OCI-LY7 (cell line): Measurements from ENCODE around the gene ZNF581. TPM values are rescaled to one million over a fixed set of nuclear protein-coding genes. Genes with fewer than 3 reads are reported as not detected.

Experiments used
- BruUV-seq: library from RNA; stranded (reverse); fragments of 400-500 nt; replicated peaks from 2 replicates; lab custom pipeline; 2021; lab: Mats Ljungman, UMichigan
- CTCF ChIA-PET: fragments of 300-600 bp; sonication (Branson Sonifier 250); formaldehyde crosslinking; loops from one replicate; lab custom pipeline; 2022; ENCODE audit warnings: antibody characterized with exemption; ENCODE audit not compliant: unreplicated experiment; lab: Charles Lee
- POLR2A ChIA-PET: fragments of 300-600 bp; sonication (Branson Sonifier 250); formaldehyde crosslinking; loops from one replicate; lab custom pipeline; 2022; ENCODE audit warnings: antibody characterized with exemption; lab: Charles Lee
- DNase-seq: peaks from one replicate; pipeline ENCODE4 v3.0.0-alpha.2; 2015; ENCODE audit warnings: low spot score
- H2AFZ ChIP-seq: fragments of 200-600 bp; sonication (generic), shearing (Covaris generic); 2 replicates; pipeline ENCODE4 v1.6.1; 2014; ENCODE audit warnings: mild to moderate bottlenecking, antibody characterized with exemption, low read length, moderate library complexity
- H3K27ac ChIP-seq: fragments of 200-600 bp; sonication (generic); 2 replicates; pipeline ENCODE4 v1.5.1; 2014; ENCODE audit warnings: mixed run types, low read depth, mild to moderate bottlenecking, moderate library complexity, low read length, inconsistent platforms; ENCODE audit not compliant: poor library complexity, severe bottlenecking
- H3K36me3 ChIP-seq: fragments of 200-600 bp; sonication (generic); 2 replicates; pipeline ENCODE4 v1.6.1; 2014; ENCODE audit warnings: mild to moderate bottlenecking, antibody characterized with exemption, low read length, moderate library complexity, mixed read lengths; ENCODE audit not compliant: insufficient read depth
- H3K4me1 ChIP-seq: fragments of 200-600 bp; sonication (generic); 2 replicates; pipeline ENCODE4 v1.5.1; 2014; ENCODE audit warnings: mild to moderate bottlenecking, low read length; ENCODE audit not compliant: insufficient read depth, poor library complexity, severe bottlenecking
- H3K4me2 ChIP-seq: fragments of 200-600 bp; sonication (generic); 2 replicates; pipeline ENCODE4 v1.6.1; 2014; ENCODE audit warnings: mild to moderate bottlenecking, low read length
- H3K4me3 ChIP-seq: fragments of 200-600 bp; sonication (generic); 2 replicates; pipeline ENCODE4 v1.5.1; 2014; ENCODE audit warnings: mild to moderate bottlenecking, low read depth, low read length; ENCODE audit not compliant: poor library complexity, severe bottlenecking
- H3K79me2 ChIP-seq: fragments of 200-600 bp; sonication (generic); 2 replicates; pipeline ENCODE4 v1.6.1; 2016; ENCODE audit warnings: low read depth, mild to moderate bottlenecking, low read length, moderate library complexity, mixed read lengths; ENCODE audit not compliant: insufficient read depth
- H3K9me2 ChIP-seq: fragments of 200-600 bp; sonication (generic); 2 replicates; pipeline ENCODE4 v1.6.1; 2016; ENCODE audit warnings: mild to moderate bottlenecking, low read length, mixed read lengths; ENCODE audit not compliant: insufficient read depth
- H3K9me3 ChIP-seq: fragments of 200-600 bp; sonication (generic); 2 replicates; pipeline ENCODE4 v1.6.1; 2014; ENCODE audit warnings: mild to moderate bottlenecking, mixed run types, low read length, mixed read lengths
- H4K20me1 ChIP-seq: fragments of 200-600 bp; sonication (generic); 2 replicates; pipeline ENCODE4 v1.6.1; 2014; ENCODE audit warnings: mild to moderate bottlenecking, antibody characterized with exemption, low read length, moderate library complexity, mixed read lengths; ENCODE audit not compliant: insufficient read depth
- CTCF ChIP-seq: fragments of 200-600 bp; sonication (generic); conservative IDR thresholded peaks from 2 replicates; pipeline ENCODE4 v1.5.1; 2014; ENCODE audit warnings: mild to moderate bottlenecking, antibody characterized with exemption, low read length, moderate library complexity, mixed read lengths
- EZH2phosphoT487 ChIP-seq: fragments of 200-600 bp; sonication (generic); IDR thresholded peaks from 2 replicates; pipeline ENCODE4 v1.6.1; 2018; ENCODE audit warnings: low read depth, borderline replicate concordance, mild to moderate bottlenecking, mixed run types, antibody characterized with exemption, low read length, moderate library complexity, mixed read lengths
- intact Hi-C: fragments of 100-400 bp; cut with micrococcal nuclease; formaldehyde crosslinking; loops from one replicate; pipeline ENCODE4 v1.10.0; 2022; ENCODE audit not compliant: unreplicated experiment
- total RNA-seq, 2 experiments: library from RNA; depleted of rRNA in 1 of 2; stranded (reverse); fragments of >200 nt in 1 of 2; shearing (Covaris generic) in 1 of 2; gene quantifications; 2 replicates each; pipeline ENCODE4 v1.2.3, GENCODE V29; 2014 to 2022

The ZNF581 gene
- total RNA-seq, 2 experiments from 2014 or later: 39.7 to 44.5 TPM

- BruUV-seq: no TSS peak
- intact Hi-C loops: no loop called here
These were observed 21.7 kb upstream of the ZNF581 start for GRCh38 chr19:55621673-55622231.

GRCh38 chr19:55622242-55622969 lies 21.0 kb upstream of the ZNF581 start:
- Histone ChIP-seq H3K27ac (no peak overlapping the region), H3K4me3 (no peak overlapping the region), H3K9me3 (no peaks in the 10 kb centered on the region), H3K9me2 (no peaks in the 10 kb centered on the region), H4K20me1 (no peaks in the 10 kb centered on the region), H3K4me1 (peaks cover 11% of the 10 kb centered on the region), H3K36me3 (peaks cover 15% of the 10 kb centered on the region), H3K79me2 (no peaks in the 10 kb centered on the region), H2AFZ (no peak overlapping the region), H3K4me2 (no peak overlapping the region)
- TF ChIP-seq EZH2phosphoT487 (no peak), CTCF (no peak)
- BruUV-seq: no TSS peak
- intact Hi-C loops: no loop called here
- CTCF ChIA-PET: no interaction called here
- DNase-seq: no peak
- POLR2A ChIA-PET: interaction anchor here (0.6 kb wide), 1 partner anchor 111 kb away, joined by 4 read pairs; no protein-coding TSS in a partner anchor

More at GRCh38 chr19:55621673-55622231, 21.7 kb upstream of the ZNF581 start:
- no peak overlapping the region for H3K27ac ChIP-seq
- H3K4me1 ChIP-seq: peaks cover 11% of the 10 kb centered on the region
- no peak for DNase-seq
- POLR2A ChIA-PET: no interaction called here
- H3K9me2 ChIP-seq: no peaks in the 10 kb centered on the region
- no peak overlapping the region for H2AFZ ChIP-seq
- no peaks in the 10 kb centered on the region for H3K79me2 ChIP-seq
- H3K4me3 ChIP-seq: no peak overlapping the region
- H3K4me2 ChIP-seq: no peak overlapping the region
- H4K20me1 ChIP-seq: no peaks in the 10 kb centered on the region
- no peak for TF ChIP-seq CTCF
- H3K36me3 ChIP-seq: peaks cover 20% of the 10 kb centered on the region
- no peaks in the 10 kb centered on the region for H3K9me3 ChIP-seq
- CTCF ChIA-PET: no interaction called here

- intact Hi-C loops: no loop called here
- Histone ChIP-seq H3K27ac (no peak overlapping the region), H2AFZ (no peak overlapping the region), H4K20me1 (no peaks in the 10 kb centered on the region), H3K9me3 (no peaks in the 10 kb centered on the region), H3K79me2 (no peaks in the 10 kb centered on the region), H3K4me3 (no peak overlapping the region), H3K9me2 (no peaks in the 10 kb centered on the region), H3K4me2 (no peak overlapping the region; the same call in 1 of the 2 replicates), H3K36me3 (peaks cover 8% of the 10 kb centered on the region; the same call in 1 of the 2 replicates), H3K4me1 (peaks cover 11% of the 10 kb centered on the region)
- CTCF ChIA-PET: no interaction called here
- TF ChIP-seq EZH2phosphoT487 (no peak), CTCF (no peak)
- no peak for DNase-seq
- POLR2A ChIA-PET: interaction anchor here (0.6 kb wide), 1 partner anchor 111 kb away, joined by 4 read pairs; no protein-coding TSS in a partner anchor
- BruUV-seq: no TSS peak
These were observed 20.3 kb upstream of the ZNF581 start for GRCh38 chr19:55623130-55623529.
